ENCODE measurements around the gene FAM131A.

The FAM131A gene

GRCh38 chr3:184386047-184386806 is 48.8 kb downstream of the FAM131A start:
- no CpG with 5 or more reads among the region's 37 CpGs for WGBS (ENCODE audit: extremely low coverage, insufficient coverage, insufficient read length)
- H3K23ac ChIP-seq (ENCODE audit: low read length) = no peak overlapping the region

GRCh38 chr3:184387174-184387714 is 49.8 kb downstream of the FAM131A start:
- no peak overlapping the region for H2AK5ac ChIP-seq (ENCODE audit: low read length)

More at GRCh38 chr3:184386047-184386806, 48.8 kb downstream of the FAM131A start:
- Histone ChIP-seq H3K4me1 (ENCODE audit: control insufficient read depth in 1 of 2, insufficient read depth in 2 of 2, low read length in 2 of 2) (peaks cover 1 to 4% of the 10 kb centered on the region in 2 experiments), H4K12ac (ENCODE audit: low read depth, low read length) (no peak overlapping the region), H3K27me3 (ENCODE audit: insufficient read depth, low read length) (peaks cover 8% of the 10 kb centered on the region), H3K9ac (ENCODE audit: low read length) (no peak overlapping the region), H3K14ac (ENCODE audit: low read length) (no peak overlapping the region), H3K36me3 (ENCODE audit: control insufficient read depth in 1 of 2, insufficient read depth in 2 of 2, low read length in 2 of 2) (peaks cover 3 to 4% of the 10 kb centered on the region in 2 experiments), H3K4me3 (ENCODE audit: low read depth, low read length) (no peak overlapping the region), H2BK120ac (ENCODE audit: insufficient read depth, low read length, poor library complexity) (no peak overlapping the region), H2AFZ (ENCODE audit: insufficient read depth, low read length, poor library complexity) (no peak overlapping the region), H3K79me2 (ENCODE audit: control insufficient read depth, insufficient read depth, low read length, poor library complexity) (no peaks in the 10 kb centered on the region), H2AK5ac (ENCODE audit: low read length) (no peak overlapping the region), H4K91ac (ENCODE audit: low read depth, low read length) (no peak overlapping the region), H3K27ac (ENCODE audit: low read depth, low read length) (no peak overlapping the region), H3K4me2 (ENCODE audit: low read length) (no peak overlapping the region), H4K8ac (ENCODE audit: low read depth, low read length) (no peak overlapping the region), H2BK12ac (ENCODE audit: low read length) (no peak overlapping the region), H3K18ac (ENCODE audit: low read length) (no peak overlapping the region), H3K4ac (ENCODE audit: low read depth, low read length) (no peak overlapping the region), H2BK5ac (ENCODE audit: low read depth, low read length, poor library complexity) (no peak overlapping the region), H3K79me1 (ENCODE audit: low read length) (no peaks in the 10 kb centered on the region), H3K9me3 (ENCODE audit: insufficient read depth, low read depth, low read length) (peaks cover 4% of the 10 kb centered on the region)
- DNase-seq = no peak

GRCh38 chr3:184388164-184388935 is 51.0 kb downstream of the FAM131A start:
- H2AK5ac ChIP-seq (ENCODE audit: low read length) = no peak overlapping the region
- H3K36me3 ChIP-seq (ENCODE audit: control insufficient read depth in 1 of 2, insufficient read depth in 2 of 2, low read length in 2 of 2) = peaks cover 2 to 3% of the 10 kb centered on the region in 2 experiments
- no peak overlapping the region for H4K12ac ChIP-seq (ENCODE audit: low read depth, low read length)
- no peaks in the 10 kb centered on the region for H3K79me1 ChIP-seq (ENCODE audit: low read length)
- H3K4me1 ChIP-seq (ENCODE audit: control insufficient read depth in 1 of 2, insufficient read depth in 2 of 2, low read length in 2 of 2) = no peaks in the 10 kb centered on the region
- H2BK120ac ChIP-seq (ENCODE audit: insufficient read depth, low read length, poor library complexity) = no peak overlapping the region
- H3K18ac ChIP-seq (ENCODE audit: low read length) = no peak overlapping the region
- H3K9ac ChIP-seq (ENCODE audit: low read length) = no peak overlapping the region
- no peak overlapping the region for H3K23ac ChIP-seq (ENCODE audit: low read length)
- H3K4ac ChIP-seq (ENCODE audit: low read depth, low read length) = no peak overlapping the region
- no peak overlapping the region for H3K4me3 ChIP-seq (ENCODE audit: low read depth, low read length)
- DNase-seq = no peak
- H3K14ac ChIP-seq (ENCODE audit: low read length) = no peak overlapping the region
- no peak overlapping the region for H3K27ac ChIP-seq (ENCODE audit: low read depth, low read length)
- H2BK12ac ChIP-seq (ENCODE audit: low read length) = no peak overlapping the region
- no peak overlapping the region for H4K8ac ChIP-seq (ENCODE audit: low read depth, low read length)
- 100% methylated on average over 1 of the region's 8 CpGs for WGBS (ENCODE audit: extremely low coverage, insufficient coverage, insufficient read length)
- no peaks in the 10 kb centered on the region for H3K27me3 ChIP-seq (ENCODE audit: insufficient read depth, low read length)
- no peaks in the 10 kb centered on the region for H3K79me2 ChIP-seq (ENCODE audit: control insufficient read depth, insufficient read depth, low read length, poor library complexity)
- H2AFZ ChIP-seq (ENCODE audit: insufficient read depth, low read length, poor library complexity) = no peak overlapping the region
- no peak overlapping the region for H2BK5ac ChIP-seq (ENCODE audit: low read depth, low read length, poor library complexity)
- no peak overlapping the region for H3K4me2 ChIP-seq (ENCODE audit: low read length)
- no peak overlapping the region for H4K91ac ChIP-seq (ENCODE audit: low read depth, low read length)
- H3K9me3 ChIP-seq (ENCODE audit: insufficient read depth, low read depth, low read length) = peaks cover 4% of the 10 kb centered on the region

More at GRCh38 chr3:184387174-184387714, 49.8 kb downstream of the FAM131A start:
- Histone ChIP-seq H4K91ac (ENCODE audit: low read depth, low read length) (no peak overlapping the region), H3K27ac (ENCODE audit: low read depth, low read length) (no peak overlapping the region), H3K79me2 (ENCODE audit: control insufficient read depth, insufficient read depth, low read length, poor library complexity) (no peaks in the 10 kb centered on the region), H3K27me3 (ENCODE audit: insufficient read depth, low read length) (no peaks in the 10 kb centered on the region), H2AFZ (ENCODE audit: insufficient read depth, low read length, poor library complexity) (no peak overlapping the region), H3K4me3 (ENCODE audit: low read depth, low read length) (no peak overlapping the region), H3K4ac (ENCODE audit: low read depth, low read length) (no peak overlapping the region), H3K4me1 (ENCODE audit: control insufficient read depth in 1 of 2, insufficient read depth in 2 of 2, low read length in 2 of 2) (no peaks in the 10 kb centered on the region), H4K8ac (ENCODE audit: low read depth, low read length) (no peak overlapping the region), H3K79me1 (ENCODE audit: low read length) (no peaks in the 10 kb centered on the region), H3K4me2 (ENCODE audit: low read length) (no peak overlapping the region), H3K14ac (ENCODE audit: low read length) (no peak overlapping the region), H3K18ac (ENCODE audit: low read length) (no peak overlapping the region), H3K9ac (ENCODE audit: low read length) (no peak overlapping the region), H3K36me3 (ENCODE audit: control insufficient read depth in 1 of 2, insufficient read depth in 2 of 2, low read length in 2 of 2) (peaks cover 2 to 4% of the 10 kb centered on the region in 2 experiments), H2BK5ac (ENCODE audit: low read depth, low read length, poor library complexity) (no peak overlapping the region), H3K9me3 (ENCODE audit: insufficient read depth, low read depth, low read length) (peaks cover 4% of the 10 kb centered on the region), H2BK12ac (ENCODE audit: low read length) (no peak overlapping the region), H3K23ac (ENCODE audit: low read length) (no peak overlapping the region), H4K12ac (ENCODE audit: low read depth, low read length) (no peak overlapping the region), H2BK120ac (ENCODE audit: insufficient read depth, low read length, poor library complexity) (no peak overlapping the region)
- WGBS (ENCODE audit: extremely low coverage, insufficient coverage, insufficient read length) = no CpG with 5 or more reads among the region's 12 CpGs
- no peak for DNase-seq

GRCh38 chr3:184388936-184389230 is 51.5 kb downstream of the FAM131A start:
- no peak for DNase-seq
- H3K27ac ChIP-seq (ENCODE audit: low read depth, low read length) = no peak overlapping the region
- H2AK5ac ChIP-seq (ENCODE audit: low read length) = no peak overlapping the region
- no peak overlapping the region for H3K4me3 ChIP-seq (ENCODE audit: low read depth, low read length)
- no peak overlapping the region for H3K4ac ChIP-seq (ENCODE audit: low read depth, low read length)
- no peak overlapping the region for H2AFZ ChIP-seq (ENCODE audit: insufficient read depth, low read length, poor library complexity)
- no peak overlapping the region for H4K91ac ChIP-seq (ENCODE audit: low read depth, low read length)
- H2BK120ac ChIP-seq (ENCODE audit: insufficient read depth, low read length, poor library complexity) = no peak overlapping the region
- no peaks in the 10 kb centered on the region for H3K79me2 ChIP-seq (ENCODE audit: control insufficient read depth, insufficient read depth, low read length, poor library complexity)
- H3K23ac ChIP-seq (ENCODE audit: low read length) = no peak overlapping the region
- H3K36me3 ChIP-seq (ENCODE audit: control insufficient read depth in 1 of 2, insufficient read depth in 2 of 2, low read length in 2 of 2) = peaks cover 2 to 3% of the 10 kb centered on the region in 2 experiments
- H3K9me3 ChIP-seq (ENCODE audit: insufficient read depth, low read depth, low read length) = peaks cover 4% of the 10 kb centered on the region
- no peak overlapping the region for H4K8ac ChIP-seq (ENCODE audit: low read depth, low read length)
- no peak overlapping the region for H2BK5ac ChIP-seq (ENCODE audit: low read depth, low read length, poor library complexity)
- no CpG with 5 or more reads among the region's 8 CpGs for WGBS (ENCODE audit: extremely low coverage, insufficient coverage, insufficient read length)
- H3K27me3 ChIP-seq (ENCODE audit: insufficient read depth, low read length) = no peaks in the 10 kb centered on the region
- no peak overlapping the region for H3K9ac ChIP-seq (ENCODE audit: low read length)
- no peak overlapping the region for H3K14ac ChIP-seq (ENCODE audit: low read length)
- H2BK12ac ChIP-seq (ENCODE audit: low read length) = no peak overlapping the region
- H3K18ac ChIP-seq (ENCODE audit: low read length) = no peak overlapping the region
- no peak overlapping the region for H4K12ac ChIP-seq (ENCODE audit: low read depth, low read length)
- H3K4me1 ChIP-seq (ENCODE audit: control insufficient read depth in 1 of 2, insufficient read depth in 2 of 2, low read length in 2 of 2) = no peaks in the 10 kb centered on the region
- H3K4me2 ChIP-seq (ENCODE audit: low read length) = no peak overlapping the region
- H3K79me1 ChIP-seq (ENCODE audit: low read length) = no peaks in the 10 kb centered on the region
